Keratinocyte (primary cell): ENCODE data around the gene HAUS8.

Source experiments
- EZH2 ChIP-seq: IDR thresholded peaks from one replicate; pipeline ENCODE4 v1.6.1; 2012; ENCODE audit warnings: inconsistent platforms, mild to moderate bottlenecking, low read length, moderate library complexity
- TF ChIP-seq, protein P1 (sequence below), 3 experiments: IDR thresholded peaks in 1 of 3; conservative IDR thresholded peaks in 1 of 3; optimal IDR thresholded peaks in 1 of 3; 2 replicates in 2 of 3; 3 replicates in 1 of 3; pipeline versions ENCODE3 to v1.5.1; 2011; ENCODE audit warnings: low read length in 3 of 3, mild to moderate bottlenecking in 3 of 3, moderate library complexity in 2 of 3, control low read depth in 1 of 3, inconsistent platforms in 1 of 3; ENCODE audit not compliant: insufficient read depth in 2 of 3; ENCODE audit errors: extremely low read depth in 1 of 3

DNA sequence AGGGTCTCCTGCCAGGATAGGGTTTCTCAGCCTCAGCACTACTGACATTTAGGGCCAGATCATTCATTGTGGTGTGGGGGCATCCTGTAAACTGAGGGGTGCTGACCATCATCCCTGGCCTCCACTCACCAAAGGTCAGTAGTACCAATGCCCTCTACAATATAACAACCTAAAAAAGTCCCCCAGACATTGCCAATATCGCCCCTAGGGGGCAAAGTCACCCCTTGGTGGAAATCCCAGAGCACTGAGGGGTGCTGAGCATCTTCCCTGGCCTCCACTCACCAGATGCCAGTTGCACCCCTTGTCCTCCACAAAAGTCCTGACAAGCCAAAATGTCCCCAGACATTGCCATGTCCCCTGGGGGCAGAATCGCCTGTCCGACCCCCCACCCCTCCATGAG lies 70.3 kb downstream of the HAUS8 start:
- TF ChIP-seq, protein P1, sequence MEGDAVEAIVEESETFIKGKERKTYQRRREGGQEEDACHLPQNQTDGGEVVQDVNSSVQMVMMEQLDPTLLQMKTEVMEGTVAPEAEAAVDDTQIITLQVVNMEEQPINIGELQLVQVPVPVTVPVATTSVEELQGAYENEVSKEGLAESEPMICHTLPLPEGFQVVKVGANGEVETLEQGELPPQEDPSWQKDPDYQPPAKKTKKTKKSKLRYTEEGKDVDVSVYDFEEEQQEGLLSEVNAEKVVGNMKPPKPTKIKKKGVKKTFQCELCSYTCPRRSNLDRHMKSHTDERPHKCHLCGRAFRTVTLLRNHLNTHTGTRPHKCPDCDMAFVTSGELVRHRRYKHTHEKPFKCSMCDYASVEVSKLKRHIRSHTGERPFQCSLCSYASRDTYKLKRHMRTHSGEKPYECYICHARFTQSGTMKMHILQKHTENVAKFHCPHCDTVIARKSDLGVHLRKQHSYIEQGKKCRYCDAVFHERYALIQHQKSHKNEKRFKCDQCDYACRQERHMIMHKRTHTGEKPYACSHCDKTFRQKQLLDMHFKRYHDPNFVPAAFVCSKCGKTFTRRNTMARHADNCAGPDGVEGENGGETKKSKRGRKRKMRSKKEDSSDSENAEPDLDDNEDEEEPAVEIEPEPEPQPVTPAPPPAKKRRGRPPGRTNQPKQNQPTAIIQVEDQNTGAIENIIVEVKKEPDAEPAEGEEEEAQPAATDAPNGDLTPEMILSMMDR (optimal IDR thresholded peaks at IDR 0.05 in 1 of 3, IDR thresholded peaks at IDR 0.05 in 1 of 3, conservative IDR thresholded peaks at IDR 0.05 in 1 of 3; ENCODE audit: extremely low read depth in 1 of 3, insufficient read depth in 2 of 3, low read length in 3 of 3), result no peak
- no peak for TF ChIP-seq EZH2
